ENCODE results near the gene LYRM9. TPM values are rescaled to one million over a fixed set of nuclear protein-coding genes. Genes with fewer than 3 reads are reported as not detected.

The LYRM9 gene
- total and polyA plus RNA-seq, 9 of the 15 experiments (the other 6 are each of a cell fraction or from before 2014, with no cell fraction given): 0.98 to 4.7 (median 1.8) TPM

DNA sequence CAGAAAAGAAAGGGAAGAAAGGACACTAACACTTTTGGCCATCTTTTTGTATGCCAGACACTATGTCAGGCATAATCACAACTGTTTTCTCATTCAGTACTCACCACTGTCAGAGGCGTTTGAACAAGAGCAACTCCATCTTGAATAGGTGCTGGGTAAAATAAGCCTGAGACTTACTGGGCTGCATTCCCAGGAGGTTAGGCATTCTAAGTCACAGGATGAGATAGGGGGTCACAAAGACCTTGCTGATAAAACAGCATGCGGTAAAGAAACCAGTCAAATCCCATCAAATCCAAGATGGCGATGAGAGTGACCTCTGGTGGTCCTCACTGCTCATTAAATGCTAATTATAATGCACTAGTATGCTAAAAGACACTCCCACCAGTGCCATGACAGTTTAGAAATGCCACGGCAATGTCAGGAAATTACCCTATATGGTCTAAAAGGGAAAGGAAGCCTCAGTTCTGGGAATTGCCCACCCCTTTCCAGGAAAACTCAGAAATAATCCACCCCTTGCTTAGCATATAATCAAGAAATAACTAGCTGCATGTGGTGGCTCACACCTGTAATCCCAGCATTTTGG lies 14.9 kb upstream of the LYRM9 start (continued):
- TF ChIP-seq, protein P1, sequence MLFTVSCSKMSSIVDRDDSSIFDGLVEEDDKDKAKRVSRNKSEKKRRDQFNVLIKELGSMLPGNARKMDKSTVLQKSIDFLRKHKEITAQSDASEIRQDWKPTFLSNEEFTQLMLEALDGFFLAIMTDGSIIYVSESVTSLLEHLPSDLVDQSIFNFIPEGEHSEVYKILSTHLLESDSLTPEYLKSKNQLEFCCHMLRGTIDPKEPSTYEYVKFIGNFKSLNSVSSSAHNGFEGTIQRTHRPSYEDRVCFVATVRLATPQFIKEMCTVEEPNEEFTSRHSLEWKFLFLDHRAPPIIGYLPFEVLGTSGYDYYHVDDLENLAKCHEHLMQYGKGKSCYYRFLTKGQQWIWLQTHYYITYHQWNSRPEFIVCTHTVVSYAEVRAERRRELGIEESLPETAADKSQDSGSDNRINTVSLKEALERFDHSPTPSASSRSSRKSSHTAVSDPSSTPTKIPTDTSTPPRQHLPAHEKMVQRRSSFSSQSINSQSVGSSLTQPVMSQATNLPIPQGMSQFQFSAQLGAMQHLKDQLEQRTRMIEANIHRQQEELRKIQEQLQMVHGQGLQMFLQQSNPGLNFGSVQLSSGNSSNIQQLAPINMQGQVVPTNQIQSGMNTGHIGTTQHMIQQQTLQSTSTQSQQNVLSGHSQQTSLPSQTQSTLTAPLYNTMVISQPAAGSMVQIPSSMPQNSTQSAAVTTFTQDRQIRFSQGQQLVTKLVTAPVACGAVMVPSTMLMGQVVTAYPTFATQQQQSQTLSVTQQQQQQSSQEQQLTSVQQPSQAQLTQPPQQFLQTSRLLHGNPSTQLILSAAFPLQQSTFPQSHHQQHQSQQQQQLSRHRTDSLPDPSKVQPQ (CRISPR knock-in tag; IDR thresholded peaks at IDR 0.05; ENCODE audit: borderline replicate concordance): no peak
- TF ChIP-seq ZNF408 (CRISPR knock-in tag; IDR thresholded peaks at IDR 0.05; ENCODE audit: low read depth) (no peak), BRD4 (IDR thresholded peaks at IDR 0.05) (no peak), RBM34 (IDR thresholded peaks at IDR 0.05; ENCODE audit: borderline replicate concordance, insufficient read depth, low read length) (no peak), KHSRP (IDR thresholded peaks at IDR 0.05) (no peak), DIDO1 (tag; IDR thresholded peaks at IDR 0.05; ENCODE audit: low read depth) (peak; percentile 88), CBX3 (IDR thresholded peaks at IDR 0.05; ENCODE audit: borderline replicate concordance in 1 of 2, low read length in 2 of 2) (no peak), ZNF507 (tag; conservative IDR thresholded peaks at IDR 0.05) (peak; percentile 75), SMARCA5 (IDR thresholded peaks at IDR 0.05) (no peak), BMI1 (IDR thresholded peaks at IDR 0.05; ENCODE audit: low read length) (no peak), ZNF165 (CRISPR knock-in tag; IDR thresholded peaks at IDR 0.05; ENCODE audit: borderline replicate concordance) (peak; percentile 93; the same call in 1 of the 2 replicates), ZNF217 (CRISPR knock-in tag; IDR thresholded peaks at IDR 0.05) (no peak), SRSF7 (optimal IDR thresholded peaks at IDR 0.05; ENCODE audit: low read depth, low read length) (no peak), KLF13 (tag; IDR thresholded peaks at IDR 0.05; ENCODE audit: borderline replicate concordance, low read depth) (peak; percentile 84), TSC22D4 (tag; IDR thresholded peaks at IDR 0.05) (no peak)
- TF ChIP-seq, protein P2, sequence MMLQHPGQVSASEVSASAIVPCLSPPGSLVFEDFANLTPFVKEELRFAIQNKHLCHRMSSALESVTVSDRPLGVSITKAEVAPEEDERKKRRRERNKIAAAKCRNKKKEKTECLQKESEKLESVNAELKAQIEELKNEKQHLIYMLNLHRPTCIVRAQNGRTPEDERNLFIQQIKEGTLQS (IDR thresholded peaks at IDR 0.05): no peak
- TF ChIP-seq, protein P2 (CRISPR knock-in tag; conservative IDR thresholded peaks at IDR 0.05): no peak
- TF ChIP-seq, protein P3, sequence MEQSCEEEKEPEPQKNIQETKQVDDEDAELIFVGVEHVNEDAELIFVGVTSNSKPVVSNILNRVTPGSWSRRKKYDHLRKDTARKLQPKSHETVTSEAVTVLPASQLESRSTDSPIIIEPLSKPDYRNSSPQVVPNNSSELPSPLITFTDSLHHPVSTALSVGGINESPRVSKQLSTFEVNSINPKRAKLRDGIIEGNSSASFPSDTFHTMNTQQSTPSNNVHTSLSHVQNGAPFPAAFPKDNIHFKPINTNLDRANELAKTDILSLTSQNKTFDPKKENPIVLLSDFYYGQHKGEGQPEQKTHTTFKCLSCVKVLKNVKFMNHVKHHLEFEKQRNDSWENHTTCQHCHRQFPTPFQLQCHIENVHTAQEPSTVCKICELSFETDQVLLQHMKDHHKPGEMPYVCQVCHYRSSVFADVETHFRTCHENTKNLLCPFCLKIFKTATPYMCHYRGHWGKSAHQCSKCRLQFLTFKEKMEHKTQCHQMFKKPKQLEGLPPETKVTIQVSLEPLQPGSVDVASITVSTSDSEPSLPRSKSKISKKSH (CRISPR knock-in tag; IDR thresholded peaks at IDR 0.05): peak; percentile 77; the same call in 1 of the 2 replicates
- TF ChIP-seq, protein P4, sequence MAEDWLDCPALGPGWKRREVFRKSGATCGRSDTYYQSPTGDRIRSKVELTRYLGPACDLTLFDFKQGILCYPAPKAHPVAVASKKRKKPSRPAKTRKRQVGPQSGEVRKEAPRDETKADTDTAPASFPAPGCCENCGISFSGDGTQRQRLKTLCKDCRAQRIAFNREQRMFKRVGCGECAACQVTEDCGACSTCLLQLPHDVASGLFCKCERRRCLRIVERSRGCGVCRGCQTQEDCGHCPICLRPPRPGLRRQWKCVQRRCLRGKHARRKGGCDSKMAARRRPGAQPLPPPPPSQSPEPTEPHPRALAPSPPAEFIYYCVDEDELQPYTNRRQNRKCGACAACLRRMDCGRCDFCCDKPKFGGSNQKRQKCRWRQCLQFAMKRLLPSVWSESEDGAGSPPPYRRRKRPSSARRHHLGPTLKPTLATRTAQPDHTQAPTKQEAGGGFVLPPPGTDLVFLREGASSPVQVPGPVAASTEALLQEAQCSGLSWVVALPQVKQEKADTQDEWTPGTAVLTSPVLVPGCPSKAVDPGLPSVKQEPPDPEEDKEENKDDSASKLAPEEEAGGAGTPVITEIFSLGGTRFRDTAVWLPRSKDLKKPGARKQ (CRISPR knock-in tag; IDR thresholded peaks at IDR 0.05): 0 out of 2 replicates have a peak, but pooled peaks have one; percentile 64
- TF ChIP-seq, protein P5, sequence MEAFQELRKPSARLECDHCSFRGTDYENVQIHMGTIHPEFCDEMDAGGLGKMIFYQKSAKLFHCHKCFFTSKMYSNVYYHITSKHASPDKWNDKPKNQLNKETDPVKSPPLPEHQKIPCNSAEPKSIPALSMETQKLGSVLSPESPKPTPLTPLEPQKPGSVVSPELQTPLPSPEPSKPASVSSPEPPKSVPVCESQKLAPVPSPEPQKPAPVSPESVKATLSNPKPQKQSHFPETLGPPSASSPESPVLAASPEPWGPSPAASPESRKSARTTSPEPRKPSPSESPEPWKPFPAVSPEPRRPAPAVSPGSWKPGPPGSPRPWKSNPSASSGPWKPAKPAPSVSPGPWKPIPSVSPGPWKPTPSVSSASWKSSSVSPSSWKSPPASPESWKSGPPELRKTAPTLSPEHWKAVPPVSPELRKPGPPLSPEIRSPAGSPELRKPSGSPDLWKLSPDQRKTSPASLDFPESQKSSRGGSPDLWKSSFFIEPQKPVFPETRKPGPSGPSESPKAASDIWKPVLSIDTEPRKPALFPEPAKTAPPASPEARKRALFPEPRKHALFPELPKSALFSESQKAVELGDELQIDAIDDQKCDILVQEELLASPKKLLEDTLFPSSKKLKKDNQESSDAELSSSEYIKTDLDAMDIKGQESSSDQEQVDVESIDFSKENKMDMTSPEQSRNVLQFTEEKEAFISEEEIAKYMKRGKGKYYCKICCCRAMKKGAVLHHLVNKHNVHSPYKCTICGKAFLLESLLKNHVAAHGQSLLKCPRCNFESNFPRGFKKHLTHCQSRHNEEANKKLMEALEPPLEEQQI (IDR thresholded peaks at IDR 0.05): no peak

Data from K562 (cell line).